Cardiac septum (tissue), 1 donor: ENCODE measurements around the gene AP1S3. TPM values are rescaled to one million over a fixed set of nuclear protein-coding genes. Genes with fewer than 3 reads are reported as not detected.
"Not testable (repeated sequence)": the region's sequence is repeated elsewhere in the genome, so short reads cannot be mapped to it uniquely, and the experiment has no call there.

ENCODE experiments used
- DNase-seq: peaks from one replicate; pipeline ENCODE4 v3.0.0-alpha.2; 2020; ENCODE audit warnings: low spot score
- intact Hi-C: fragments of 100-400 bp; cut with DNase I; formaldehyde crosslinking; loops from one replicate; pipeline ENCODE4 v1.14.0; 2022
- long read RNA-seq: library from polyadenylated mRNA; unstranded; transcript quantifications from one replicate; pipeline ENCODE4 v2.0.0, GENCODE V29; 2021
- total RNA-seq: library from RNA; stranded (reverse); fragmentation: NEBNext Ultra II Directional; extraction: Animal tissue kit (Norgen Biotek cat#: 25700); gene quantifications from one replicate; pipeline ENCODE4 v1.2.1, GENCODE V29; 2021
- donor health status: DM: no; HTN: no; CAD: no.

The AP1S3 gene
- 0.19 TPM for total RNA-seq
- long read RNA-seq, result 0 reads

DNA sequence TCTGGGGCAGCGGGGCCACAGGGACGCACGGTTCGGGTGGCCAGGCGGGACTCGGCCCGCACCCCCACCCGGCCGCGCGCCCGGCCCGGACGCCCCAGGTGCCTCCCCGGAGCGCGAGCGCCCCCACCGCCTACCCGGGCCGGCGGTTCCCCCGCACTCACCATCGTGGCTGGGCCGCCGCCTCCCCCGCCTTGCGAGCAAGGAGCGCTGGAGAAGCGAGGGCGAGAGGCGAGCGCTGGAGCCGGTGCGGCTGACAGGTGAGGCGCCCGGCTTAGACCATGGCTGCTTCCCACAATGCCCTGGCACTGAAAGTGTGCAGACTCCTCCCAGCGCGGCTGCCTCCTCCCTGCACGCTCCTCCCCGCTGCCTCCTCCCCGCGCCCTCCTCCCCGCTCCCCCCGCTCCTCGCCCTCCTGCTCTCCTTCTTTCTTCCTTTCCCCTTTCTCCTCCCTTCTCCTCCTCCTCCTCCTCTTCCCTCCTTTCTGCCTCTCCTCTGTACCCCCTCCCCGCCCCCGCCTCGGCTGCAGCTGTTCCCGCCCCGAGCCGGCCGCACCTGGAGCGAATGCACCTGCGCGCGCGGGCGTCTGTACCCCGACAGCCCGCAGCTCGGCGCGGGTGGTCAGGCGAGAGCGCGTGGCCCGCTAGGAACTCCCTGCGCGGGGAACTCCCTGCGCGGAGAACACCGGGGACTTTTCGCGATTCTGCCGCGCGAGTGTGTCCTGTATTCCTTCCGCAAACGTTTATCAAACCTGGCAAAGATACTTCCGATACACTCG lies at the start of gene AP1S3:
TSS of gene AP1S3 (minus strand) at position 296 of the 775 bp plus-strand sequence. CDS start at position 164, 132 bp downstream.
- peak; percentile 88 for DNase-seq
- intact Hi-C loops, result loop anchor here (5.0 kb wide), 1 partner anchor 110 kb away; the partner anchor contains the start of gene WDFY1

DNA sequence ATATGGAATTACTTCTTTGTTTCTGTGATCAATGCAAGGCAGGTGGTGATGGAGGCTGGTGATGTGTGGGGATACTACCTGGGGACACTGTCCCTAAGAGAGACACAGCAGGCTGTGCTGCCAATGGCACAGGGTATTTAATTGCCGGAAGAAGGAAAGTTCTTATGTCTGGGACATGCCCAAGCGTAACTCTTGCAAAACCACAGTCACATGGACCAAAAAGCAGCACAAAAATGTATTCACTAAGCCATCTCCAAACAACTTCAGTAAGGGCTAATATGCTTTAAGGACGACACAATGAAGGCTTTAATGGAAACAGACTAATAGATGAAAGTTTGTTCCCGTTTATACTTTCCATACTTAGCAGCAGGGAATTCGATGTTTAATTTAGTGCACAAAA lies 49.7 kb upstream of the AP1S3 start:
- intact Hi-C loops, result no loop called here
- DNase-seq, result no peak

DNA sequence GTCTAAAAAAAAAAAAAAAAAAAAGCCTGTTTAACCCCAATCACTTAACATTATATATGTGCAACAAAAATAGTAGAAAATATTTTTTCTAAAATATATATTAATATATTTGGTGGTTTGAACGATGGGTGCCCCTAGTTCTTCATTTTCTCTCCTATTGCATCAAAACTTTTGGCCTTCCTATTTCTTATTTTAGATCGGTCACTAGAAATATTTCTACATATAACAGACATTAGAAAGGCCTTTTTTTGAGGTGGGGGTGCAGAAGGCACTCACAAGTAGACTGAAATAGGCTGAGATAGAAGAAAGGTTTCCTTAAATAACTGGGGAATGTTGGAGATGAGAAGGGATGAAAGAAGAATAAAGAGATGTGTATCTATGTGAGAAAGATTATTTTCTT lies 49.3 kb upstream of the AP1S3 start:
- intact Hi-C loops, result no loop called here

DNA sequence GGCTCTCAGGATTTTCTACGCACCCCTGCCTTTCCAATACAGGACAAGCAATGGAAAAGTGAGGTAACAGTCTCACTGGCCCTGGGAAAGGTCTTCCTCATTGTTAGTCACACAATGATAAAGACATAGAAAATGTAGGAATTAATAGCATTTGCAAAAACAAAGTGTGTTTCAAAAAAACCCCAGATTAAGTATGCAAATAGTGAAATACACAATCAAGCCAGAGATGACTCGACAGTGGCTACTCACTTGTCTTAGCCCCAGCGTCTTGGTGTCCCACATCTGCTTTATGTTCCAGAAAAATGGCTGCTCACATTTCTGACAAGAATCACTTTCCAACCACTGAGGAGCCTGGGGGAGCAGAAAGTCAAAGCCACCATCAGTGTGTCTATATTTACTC lies 47.0 kb upstream of the AP1S3 start:
- intact Hi-C loops, result no loop called here
- DNase-seq, result no peak

More for the DNA sequence above, 49.3 kb upstream of the AP1S3 start:
- no peak for DNase-seq

DNA sequence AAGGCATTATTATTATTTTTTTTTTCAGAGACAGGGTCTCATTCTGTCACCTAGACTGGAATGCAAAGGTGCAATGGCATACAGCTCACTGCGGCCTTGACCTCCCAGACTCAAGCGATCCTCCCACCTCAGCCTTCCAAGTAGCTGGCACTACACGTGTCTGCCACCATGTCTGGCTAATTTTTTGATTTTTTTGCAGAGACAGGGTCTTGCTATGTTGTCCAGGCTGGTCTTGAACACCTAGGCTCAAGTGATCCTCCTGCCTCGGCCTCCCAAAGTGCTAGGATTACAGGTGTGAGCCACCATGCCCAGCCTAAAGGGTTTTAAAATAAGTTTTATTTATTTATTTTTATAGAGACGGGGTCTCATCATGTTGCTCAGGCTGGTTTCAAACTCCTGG lies 45.3 kb upstream of the AP1S3 start:
- intact Hi-C loops, result no loop called here
- no peak for DNase-seq

DNA sequence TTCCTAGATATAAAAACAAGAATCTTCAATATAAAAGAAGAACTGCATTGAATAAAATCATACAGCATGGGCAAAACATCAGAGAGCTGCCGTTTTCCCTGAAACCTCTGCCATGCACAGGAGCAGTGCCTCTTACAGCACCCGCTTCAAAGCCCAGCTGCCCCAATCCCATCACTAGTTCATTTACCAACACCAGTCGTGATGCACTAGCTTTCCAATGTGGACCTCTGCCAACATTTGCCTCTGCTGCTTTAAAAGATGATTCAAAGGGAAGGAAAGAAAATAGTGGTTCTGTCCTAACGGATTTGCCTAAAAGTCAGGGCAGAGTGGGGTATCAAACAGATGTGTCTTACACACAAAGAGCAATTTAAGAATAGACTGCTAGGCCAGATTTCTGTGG lies 43.4 kb upstream of the AP1S3 start:
- intact Hi-C loops, result no loop called here
- no peak for DNase-seq

DNA sequence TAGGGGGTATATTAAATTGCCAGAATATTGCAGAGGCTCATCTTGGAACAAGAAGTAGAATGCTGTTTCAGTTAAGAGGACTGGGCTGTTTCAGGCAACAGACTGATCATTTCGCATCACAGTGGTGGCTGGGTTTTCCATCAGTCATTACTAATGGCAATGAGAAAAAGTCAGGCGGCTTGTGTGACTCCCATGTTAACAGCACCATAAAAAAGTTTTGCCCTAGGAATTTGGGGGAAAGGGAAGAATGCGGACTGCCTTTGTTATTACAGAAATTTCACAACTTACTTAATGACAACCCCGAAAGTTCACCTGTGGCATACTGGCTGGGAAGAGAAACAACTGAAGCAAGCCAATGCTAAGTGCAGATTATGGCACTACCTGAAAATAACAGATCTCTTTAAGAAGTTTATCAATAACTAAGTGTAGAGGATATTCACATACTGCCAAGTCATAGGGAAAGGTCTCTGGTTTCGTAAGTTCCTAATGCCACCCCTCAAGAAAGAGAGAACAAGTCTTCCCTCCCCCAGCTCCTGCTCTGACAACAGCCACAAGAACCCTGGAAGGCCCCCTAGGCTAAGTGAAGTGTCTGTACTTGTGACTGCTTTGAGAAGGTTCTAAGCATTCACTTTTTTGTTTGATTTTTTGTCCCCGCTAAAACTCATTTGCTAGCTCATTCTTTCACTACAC lies 40.5 kb upstream of the AP1S3 start:
- intact Hi-C loops, result no loop called here
- no peak for DNase-seq

DNA sequence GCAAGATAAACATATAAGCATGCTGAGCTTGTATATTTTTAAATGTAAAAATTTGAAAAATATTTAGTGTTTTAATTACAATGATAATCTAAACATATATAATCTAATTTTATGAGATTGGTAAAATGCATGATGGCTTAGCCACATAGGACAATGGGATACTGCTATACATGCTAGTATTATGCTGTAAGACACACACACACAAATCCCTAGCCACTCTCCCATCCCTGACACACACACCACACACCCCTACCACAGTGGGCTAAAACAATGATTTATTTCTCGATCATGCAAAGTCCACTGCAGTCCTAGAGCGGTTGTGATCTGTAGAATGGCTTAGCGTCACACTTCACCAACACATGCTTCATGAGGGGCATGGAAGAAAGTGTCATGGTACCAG lies 36.3 kb upstream of the AP1S3 start:
- intact Hi-C loops, result no loop called here
- no peak for DNase-seq

DNA sequence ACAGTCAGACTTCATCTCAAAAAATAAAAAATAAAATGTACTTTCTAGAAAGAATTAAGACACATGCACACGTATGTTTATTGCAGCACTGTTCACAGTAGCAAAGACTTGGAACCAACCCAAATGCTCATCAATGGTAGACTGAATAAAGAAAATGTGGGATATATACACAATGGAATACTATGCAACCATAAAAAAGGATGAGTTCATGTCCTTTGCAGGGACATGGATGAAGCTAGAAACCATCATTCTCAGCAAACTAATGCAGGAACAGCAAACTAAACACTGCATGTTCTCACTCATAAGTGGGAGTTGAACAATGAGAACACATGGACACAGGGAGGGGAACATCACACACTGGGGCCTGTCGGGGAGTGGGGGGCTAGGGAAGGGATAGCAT lies 35.4 kb upstream of the AP1S3 start:
- intact Hi-C loops, DNase-seq: not testable (repeated sequence)

DNA sequence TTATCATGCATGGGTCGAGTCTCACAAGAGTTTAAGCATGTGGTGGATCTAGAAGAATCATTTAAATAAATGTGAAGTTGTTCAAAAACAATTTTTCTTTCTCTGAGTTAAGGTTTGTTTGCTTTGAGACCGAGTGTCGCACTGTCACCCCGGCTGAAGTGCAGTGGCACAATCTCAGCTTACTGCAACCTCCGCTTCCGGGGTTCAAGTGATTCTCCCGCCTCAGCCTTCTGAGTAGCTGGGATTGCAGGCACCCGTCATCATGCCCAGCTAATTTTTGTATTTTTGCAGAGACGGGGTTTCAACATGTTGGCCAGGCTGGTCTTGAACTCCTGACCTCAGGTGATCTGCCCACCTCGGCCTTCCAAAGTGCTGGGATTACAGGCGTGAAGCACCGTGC lies 34.3 kb upstream of the AP1S3 start:
- DNase-seq, intact Hi-C loops: not testable (repeated sequence)

DNA sequence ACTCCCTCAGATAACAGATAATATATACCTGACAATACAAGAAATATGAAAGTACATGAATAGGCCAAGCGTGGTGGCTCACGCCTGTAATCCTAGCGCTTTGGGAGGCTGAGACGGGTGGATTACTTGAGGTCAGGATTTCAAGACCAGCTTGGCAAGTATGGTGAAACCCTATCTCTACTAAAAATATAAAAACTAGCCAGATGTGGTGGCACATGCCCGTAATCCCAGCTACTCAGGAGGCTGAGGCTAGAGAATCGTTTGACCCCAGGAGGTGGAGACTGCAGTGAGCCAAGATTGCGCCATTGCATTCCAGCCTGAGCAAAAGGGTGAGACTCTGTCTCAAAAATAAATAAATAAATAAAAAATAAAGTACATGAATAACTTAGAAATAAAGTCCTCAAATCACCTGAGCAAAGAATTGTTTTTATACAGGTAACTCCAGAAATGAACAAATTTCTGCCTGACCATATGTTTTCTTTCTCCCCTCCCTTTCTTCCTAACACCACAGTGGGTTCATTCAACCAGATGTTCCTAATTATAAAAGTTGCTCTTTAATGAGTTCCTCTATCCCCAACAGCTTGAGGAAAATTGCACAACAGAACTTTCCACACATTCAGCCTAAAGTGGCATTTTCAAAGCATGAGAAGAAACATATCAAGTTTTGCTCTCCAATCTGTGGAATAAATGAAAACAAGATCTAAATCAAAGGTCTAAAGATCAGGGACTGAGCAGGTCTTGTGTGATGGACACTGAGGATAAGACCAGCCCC lies 33.6 kb upstream of the AP1S3 start:
- DNase-seq, result no peak
- intact Hi-C loops, result no loop called here

DNA sequence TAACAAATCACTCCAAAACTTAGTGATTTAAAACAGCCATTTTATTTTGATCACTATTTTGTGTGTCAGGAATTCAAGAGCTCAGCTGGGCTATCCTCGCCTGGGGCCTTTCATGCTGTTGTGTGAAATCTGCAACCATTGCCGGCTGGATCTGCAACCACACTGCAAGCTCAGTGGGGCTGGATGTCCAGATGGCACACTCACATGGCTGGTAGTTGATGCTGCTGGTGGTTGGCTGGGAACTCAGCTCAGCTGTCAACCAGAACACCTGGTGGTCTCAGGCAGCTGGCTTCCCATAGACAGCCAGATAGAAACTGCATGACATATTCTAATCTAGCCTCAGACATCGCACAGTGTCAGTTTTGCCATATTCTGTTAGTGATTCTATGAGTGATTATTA lies 30.6 kb upstream of the AP1S3 start:
- intact Hi-C loops, result no loop called here

DNA sequence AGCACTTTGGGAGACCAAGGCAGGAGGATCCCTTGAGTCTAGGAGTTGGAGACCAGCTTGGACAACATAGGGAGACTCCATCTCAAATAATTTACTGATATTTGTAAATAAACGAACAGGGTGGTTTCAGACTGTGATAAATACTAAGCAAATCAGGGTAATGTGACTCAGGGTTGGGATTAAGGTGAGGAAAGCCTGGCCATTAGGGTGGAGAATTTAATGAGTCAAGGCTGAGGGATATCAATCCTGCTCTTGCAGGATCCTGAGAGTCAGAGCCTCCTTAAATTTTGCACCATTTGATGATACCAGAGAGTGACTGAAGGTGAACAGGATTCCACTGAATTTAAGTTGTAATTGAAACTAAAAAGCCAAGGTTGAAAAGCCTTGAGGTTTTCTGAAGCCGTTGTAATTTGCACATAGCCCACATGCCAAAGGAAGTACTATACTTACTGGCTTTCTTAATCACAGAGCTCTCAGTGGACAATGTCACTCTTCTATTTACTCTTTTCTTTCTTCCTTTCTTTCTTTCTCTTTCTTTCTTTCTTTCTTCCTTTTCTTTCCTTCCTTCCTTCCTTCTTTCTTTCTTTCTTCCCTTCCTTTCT lies 28.6 kb upstream of the AP1S3 start:
- no peak for DNase-seq
- intact Hi-C loops, result no loop called here

More for the DNA sequence above, 30.6 kb upstream of the AP1S3 start:
- DNase-seq, result no peak

DNA sequence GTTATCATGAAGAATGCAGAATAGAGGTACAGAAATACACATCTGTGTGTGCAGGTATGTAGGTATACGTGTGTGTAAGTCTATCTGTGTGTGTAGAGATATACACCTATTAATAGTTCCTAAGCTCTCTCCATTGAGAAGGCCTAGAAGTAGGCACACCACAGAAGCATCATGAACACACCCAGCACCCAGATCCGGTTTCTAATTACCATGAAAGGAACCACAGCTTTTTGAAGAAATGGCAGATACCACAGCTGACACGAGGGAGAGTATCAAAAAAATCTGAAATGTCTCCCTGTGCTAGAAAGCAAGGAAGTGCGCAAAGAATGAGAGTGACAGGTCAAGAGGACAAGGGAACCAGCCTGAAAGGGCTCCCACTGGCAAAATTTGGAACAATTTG lies 27.7 kb upstream of the AP1S3 start:
- intact Hi-C loops, result no loop called here
- no peak for DNase-seq

DNA sequence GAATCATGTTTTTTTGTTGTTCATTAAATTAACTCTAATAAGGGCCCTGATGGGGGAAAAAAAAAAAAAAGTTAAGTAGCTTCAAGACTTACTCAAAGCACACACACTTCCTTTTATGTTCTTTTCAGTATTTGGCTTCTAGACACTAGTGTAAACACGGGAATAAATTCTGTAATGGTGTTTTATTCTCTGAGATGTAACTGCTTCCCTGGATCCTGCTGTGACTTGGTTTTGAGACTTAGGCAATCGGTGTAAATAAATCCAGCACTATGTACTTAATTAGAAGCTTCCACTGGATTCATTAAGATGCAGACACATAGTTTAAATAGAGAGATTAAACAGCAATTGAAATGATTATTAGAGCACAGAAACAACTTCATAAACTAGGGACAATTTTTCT lies 26.1 kb upstream of the AP1S3 start:
- intact Hi-C loops, result no loop called here
- no peak for DNase-seq

DNA sequence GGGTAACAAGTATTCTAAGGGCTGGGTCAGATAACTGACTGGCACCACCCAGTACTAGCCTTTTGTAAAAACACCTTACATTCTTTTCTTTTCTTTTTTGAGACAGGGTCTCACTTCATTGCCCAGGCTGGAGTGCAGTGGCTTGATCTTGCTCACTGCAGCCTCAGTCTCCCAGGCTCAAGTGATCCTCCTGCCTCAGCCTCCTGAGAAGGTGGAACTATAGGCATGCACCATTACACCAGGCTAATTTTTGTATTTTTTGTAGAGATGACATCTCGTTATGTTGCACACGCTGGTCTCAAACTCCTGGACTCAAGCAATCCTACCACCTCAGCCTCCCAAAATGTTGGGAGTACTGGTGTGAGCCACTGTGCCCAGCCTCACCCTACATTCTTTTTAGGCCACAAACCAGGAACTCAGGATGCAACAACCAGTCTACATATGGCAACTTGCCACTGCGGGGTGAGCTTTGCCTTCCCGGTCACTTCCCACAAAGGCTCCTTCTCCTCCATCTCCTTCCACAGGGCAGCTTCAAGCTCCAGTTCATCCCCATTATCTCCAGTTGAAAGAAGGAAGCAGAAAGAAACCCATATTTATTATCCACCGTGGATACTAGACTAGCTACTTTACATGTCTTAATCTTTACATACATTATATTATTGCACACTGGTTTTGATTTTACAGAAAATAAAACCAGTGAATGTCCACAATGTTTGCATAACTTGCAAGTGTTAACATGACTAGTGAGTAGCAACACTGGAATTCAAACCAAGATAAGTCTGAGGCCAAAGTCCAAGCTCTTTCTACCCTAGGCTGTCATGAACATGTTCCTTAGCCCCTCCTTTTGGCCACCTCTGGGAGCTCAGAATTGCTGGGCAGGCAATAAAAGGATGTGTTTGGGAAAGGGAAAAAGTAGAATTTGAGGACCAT lies 23.7 kb upstream of the AP1S3 start:
- DNase-seq, result no peak
- intact Hi-C loops, result no loop called here

DNA sequence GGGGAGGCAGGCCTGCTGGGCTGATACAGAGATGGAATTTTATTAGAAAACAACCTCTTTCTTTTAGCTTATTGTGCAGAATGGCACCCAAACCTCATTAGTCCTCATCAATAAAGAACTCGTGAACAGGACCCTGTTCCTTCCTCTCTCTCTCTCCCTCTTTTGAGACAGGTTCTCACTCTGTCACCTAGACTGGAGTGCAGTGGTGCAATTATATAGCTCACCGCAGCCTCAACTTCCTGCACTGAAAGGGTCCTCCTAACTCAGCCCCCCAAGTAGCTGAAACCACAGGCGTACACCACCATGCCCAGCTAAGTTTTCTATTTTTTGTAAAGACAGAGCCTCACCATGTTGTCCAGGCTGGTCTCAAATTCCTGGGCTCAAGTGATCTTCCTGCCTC lies 21.7 kb upstream of the AP1S3 start:
- intact Hi-C loops, result no loop called here
- no peak for DNase-seq

DNA sequence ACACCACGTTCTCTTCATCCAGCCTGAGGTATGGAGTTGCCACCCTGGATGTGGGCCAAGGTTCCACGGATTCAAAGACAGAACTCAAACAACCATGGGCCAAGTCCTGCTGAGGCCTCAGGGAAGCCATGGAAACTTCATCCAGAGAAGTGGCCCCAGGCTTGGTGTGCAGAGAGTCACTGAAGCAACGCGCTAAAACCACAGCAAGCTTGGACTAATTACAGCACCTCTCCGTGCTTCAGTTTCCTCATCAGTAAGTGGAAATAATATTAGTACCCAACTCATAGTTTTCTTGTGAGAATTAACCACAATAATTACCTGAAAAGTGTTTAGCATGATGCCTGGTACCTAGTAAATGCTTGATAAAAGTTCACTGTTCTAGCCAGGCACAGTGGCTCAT lies 19.2 kb upstream of the AP1S3 start:
- intact Hi-C loops, result no loop called here
- DNase-seq, result no peak

DNA sequence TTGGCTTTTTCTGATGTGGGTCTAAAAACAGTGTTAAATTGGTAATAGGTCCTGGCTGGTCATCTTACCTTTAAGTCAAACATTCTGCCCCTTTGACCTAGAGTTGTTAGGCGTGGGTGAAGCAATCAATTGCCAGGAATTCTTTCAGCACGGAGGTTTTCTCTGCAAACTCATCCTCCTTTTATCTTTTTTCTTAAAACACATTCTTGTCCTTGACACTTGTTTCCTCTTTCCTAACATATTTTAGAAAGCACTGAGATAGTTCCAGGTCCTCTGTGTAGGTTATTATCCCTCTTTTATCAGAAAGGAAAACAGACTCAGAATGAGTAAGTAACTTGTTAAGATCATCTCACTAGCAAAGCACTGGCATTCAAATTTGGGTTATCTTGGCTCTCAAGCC lies 18.6 kb upstream of the AP1S3 start:
- no peak for DNase-seq
- intact Hi-C loops, result no loop called here
